ENCODE results near the gene ZNF521.

DNA sequence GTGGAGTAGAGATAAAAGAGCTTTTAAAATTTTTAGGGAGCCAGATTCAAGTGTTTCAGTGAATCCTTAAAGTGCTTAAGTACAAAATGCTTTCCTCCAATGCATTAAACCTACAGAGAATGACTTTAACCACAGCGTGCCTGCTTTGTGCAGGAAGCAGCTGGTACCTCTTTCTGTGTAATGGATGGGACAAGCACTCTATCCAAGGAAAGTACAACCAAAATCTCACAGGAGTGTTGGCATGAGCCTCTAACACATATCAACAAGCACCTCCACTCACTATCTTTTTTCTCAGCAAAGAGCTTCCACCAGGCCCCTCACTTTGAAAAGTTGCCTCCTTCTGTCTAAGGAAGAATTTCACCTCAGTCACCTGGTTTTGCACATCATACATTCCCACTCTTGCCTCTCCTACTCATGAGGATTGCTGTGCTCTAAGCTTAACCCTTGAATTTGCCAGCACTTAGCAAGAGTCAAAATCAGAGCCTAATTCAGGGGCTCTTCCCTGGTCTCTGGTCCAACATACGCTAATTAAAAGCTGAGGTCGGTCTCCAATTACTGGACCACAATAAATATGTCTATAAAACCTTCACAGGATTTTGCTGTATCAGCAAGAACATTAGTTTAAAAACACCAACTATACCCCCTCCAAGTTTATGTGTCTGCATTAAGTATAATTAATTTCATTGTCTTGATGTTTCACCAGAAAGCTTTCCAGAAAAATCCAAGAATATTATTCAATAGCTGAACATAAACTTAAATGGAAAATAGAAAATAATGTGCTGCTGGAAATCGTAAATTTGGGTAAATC is 68.9 kb downstream of the ZNF521 start:
- TF ChIP-seq, protein P1, sequence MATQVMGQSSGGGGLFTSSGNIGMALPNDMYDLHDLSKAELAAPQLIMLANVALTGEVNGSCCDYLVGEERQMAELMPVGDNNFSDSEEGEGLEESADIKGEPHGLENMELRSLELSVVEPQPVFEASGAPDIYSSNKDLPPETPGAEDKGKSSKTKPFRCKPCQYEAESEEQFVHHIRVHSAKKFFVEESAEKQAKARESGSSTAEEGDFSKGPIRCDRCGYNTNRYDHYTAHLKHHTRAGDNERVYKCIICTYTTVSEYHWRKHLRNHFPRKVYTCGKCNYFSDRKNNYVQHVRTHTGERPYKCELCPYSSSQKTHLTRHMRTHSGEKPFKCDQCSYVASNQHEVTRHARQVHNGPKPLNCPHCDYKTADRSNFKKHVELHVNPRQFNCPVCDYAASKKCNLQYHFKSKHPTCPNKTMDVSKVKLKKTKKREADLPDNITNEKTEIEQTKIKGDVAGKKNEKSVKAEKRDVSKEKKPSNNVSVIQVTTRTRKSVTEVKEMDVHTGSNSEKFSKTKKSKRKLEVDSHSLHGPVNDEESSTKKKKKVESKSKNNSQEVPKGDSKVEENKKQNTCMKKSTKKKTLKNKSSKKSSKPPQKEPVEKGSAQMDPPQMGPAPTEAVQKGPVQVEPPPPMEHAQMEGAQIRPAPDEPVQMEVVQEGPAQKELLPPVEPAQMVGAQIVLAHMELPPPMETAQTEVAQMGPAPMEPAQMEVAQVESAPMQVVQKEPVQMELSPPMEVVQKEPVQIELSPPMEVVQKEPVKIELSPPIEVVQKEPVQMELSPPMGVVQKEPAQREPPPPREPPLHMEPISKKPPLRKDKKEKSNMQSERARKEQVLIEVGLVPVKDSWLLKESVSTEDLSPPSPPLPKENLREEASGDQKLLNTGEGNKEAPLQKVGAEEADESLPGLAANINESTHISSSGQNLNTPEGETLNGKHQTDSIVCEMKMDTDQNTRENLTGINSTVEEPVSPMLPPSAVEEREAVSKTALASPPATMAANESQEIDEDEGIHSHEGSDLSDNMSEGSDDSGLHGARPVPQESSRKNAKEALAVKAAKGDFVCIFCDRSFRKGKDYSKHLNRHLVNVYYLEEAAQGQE (IDR thresholded peaks at IDR 0.05): no peak
- TF ChIP-seq, protein P2, sequence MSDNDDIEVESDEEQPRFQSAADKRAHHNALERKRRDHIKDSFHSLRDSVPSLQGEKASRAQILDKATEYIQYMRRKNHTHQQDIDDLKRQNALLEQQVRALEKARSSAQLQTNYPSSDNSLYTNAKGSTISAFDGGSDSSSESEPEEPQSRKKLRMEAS (IDR thresholded peaks at IDR 0.05): no peak
- no peak for TF ChIP-seq RAD21 (IDR thresholded peaks at IDR 0.05)
- TF ChIP-seq, protein P3, sequence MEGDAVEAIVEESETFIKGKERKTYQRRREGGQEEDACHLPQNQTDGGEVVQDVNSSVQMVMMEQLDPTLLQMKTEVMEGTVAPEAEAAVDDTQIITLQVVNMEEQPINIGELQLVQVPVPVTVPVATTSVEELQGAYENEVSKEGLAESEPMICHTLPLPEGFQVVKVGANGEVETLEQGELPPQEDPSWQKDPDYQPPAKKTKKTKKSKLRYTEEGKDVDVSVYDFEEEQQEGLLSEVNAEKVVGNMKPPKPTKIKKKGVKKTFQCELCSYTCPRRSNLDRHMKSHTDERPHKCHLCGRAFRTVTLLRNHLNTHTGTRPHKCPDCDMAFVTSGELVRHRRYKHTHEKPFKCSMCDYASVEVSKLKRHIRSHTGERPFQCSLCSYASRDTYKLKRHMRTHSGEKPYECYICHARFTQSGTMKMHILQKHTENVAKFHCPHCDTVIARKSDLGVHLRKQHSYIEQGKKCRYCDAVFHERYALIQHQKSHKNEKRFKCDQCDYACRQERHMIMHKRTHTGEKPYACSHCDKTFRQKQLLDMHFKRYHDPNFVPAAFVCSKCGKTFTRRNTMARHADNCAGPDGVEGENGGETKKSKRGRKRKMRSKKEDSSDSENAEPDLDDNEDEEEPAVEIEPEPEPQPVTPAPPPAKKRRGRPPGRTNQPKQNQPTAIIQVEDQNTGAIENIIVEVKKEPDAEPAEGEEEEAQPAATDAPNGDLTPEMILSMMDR (IDR thresholded peaks at IDR 0.05; ENCODE audit: low read depth, low read length, missing input control): no peak
- TF ChIP-seq GABPA (IDR thresholded peaks at IDR 0.05 in 1 of 2, conservative IDR thresholded peaks at IDR 0.05 in 1 of 2): no peak
- no peak for TF ChIP-seq EGR1 (IDR thresholded peaks at IDR 0.05; ENCODE audit: low read depth in 2 of 2)
- no peak for TF ChIP-seq NR2F2 (IDR thresholded peaks at IDR 0.05)
- no peak for TF ChIP-seq TAF1 (conservative IDR thresholded peaks at IDR 0.05)
- TF ChIP-seq FOXA1 (IDR thresholded peaks at IDR 0.05): no peak
- no peak for TF ChIP-seq YY1 (IDR thresholded peaks at IDR 0.05)
- TF ChIP-seq, protein P4, sequence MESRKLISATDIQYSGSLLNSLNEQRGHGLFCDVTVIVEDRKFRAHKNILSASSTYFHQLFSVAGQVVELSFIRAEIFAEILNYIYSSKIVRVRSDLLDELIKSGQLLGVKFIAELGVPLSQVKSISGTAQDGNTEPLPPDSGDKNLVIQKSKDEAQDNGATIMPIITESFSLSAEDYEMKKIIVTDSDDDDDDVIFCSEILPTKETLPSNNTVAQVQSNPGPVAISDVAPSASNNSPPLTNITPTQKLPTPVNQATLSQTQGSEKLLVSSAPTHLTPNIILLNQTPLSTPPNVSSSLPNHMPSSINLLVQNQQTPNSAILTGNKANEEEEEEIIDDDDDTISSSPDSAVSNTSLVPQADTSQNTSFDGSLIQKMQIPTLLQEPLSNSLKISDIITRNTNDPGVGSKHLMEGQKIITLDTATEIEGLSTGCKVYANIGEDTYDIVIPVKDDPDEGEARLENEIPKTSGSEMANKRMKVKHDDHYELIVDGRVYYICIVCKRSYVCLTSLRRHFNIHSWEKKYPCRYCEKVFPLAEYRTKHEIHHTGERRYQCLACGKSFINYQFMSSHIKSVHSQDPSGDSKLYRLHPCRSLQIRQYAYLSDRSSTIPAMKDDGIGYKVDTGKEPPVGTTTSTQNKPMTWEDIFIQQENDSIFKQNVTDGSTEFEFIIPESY (IDR thresholded peaks at IDR 0.05): no peak
